Measurements from ENCODE around the gene GPR50.

The GPR50 gene

DNA sequence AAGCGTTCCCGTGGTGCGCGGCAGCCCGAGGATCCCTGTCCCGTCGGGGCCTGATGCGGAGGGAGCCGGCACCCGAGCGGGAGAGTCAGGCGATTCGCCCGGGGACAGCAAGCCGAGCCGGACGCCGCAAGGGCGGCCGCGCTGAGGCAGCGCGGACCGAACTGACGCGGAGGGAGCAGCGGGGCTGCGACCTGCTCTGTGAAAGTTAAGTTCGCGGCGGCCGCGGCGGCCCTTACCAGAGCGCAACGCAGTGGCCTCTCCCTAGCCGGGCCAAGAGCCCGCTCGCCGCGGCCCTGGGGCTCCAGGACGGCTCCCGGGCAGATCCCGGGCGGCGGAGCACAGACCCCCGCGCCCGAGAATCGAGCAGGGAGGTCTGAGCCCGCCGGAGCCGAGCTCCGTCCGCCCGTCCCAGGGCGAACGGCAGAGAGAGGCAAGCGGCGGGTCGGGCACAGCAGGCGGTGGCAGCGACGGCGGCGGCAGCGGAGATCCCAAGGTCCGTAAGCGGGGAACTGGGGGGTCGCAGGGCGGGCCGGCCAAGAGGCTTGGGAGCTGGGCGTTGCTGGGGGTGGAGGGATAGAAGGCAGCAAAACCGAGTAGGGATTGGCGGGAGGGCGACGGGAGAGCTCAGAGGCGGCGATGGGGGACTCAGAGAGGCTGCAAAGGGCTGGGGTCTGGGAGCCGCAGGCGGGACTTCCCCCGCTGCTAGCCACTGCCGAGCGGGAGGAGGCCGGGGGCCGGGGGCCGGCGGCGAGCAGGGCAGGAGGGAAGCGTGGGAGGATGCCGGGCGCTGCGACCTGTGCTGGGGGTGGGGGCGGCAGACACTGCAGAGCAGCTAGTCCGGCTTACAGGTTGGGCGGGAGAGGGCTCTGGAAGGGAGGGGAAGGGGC, 1.0 kb downstream of the GPR50 start:
- Histone ChIP-seq H3K9me3 (ENCODE audit: control insufficient read depth, low read length) (no peaks in the 10 kb centered on the region), H3K9ac (ENCODE audit: low read length) (no peak overlapping the region), H3K27me3 (ENCODE audit: control insufficient read depth, insufficient read depth, low read length) (peaks cover 17% of the 10 kb centered on the region), H3K36me3 (ENCODE audit: control insufficient read depth, insufficient read depth, low read length) (no peaks in the 10 kb centered on the region), H3K4me1 (ENCODE audit: control insufficient read depth, insufficient read depth, low read length) (no peaks in the 10 kb centered on the region), H3K4me3 (ENCODE audit: low read length) (no peak overlapping the region)

- Histone ChIP-seq H3K27me3 (ENCODE audit: control insufficient read depth, insufficient read depth, low read length) (peaks cover 17% of the 10 kb centered on the region), H3K36me3 (ENCODE audit: control insufficient read depth, insufficient read depth, low read length) (no peaks in the 10 kb centered on the region), H3K4me1 (ENCODE audit: control insufficient read depth, insufficient read depth, low read length) (no peaks in the 10 kb centered on the region), H3K9ac (ENCODE audit: low read length) (no peak overlapping the region), H3K9me3 (ENCODE audit: control insufficient read depth, low read length) (no peaks in the 10 kb centered on the region), H3K4me3 (ENCODE audit: low read length) (no peak overlapping the region)
Measured at GRCh38 chrX:151178746-151179145, 2.4 kb downstream of the GPR50 start.

DNA sequence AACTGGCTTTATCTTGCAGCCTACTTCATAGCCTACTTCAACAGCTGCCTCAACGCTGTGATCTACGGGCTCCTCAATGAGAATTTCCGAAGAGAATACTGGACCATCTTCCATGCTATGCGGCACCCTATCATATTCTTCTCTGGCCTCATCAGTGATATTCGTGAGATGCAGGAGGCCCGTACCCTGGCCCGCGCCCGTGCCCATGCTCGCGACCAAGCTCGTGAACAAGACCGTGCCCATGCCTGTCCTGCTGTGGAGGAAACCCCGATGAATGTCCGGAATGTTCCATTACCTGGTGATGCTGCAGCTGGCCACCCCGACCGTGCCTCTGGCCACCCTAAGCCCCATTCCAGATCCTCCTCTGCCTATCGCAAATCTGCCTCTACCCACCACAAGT, 4.0 kb downstream of the GPR50 start:
- Histone ChIP-seq H3K4me3 (ENCODE audit: low read length) (no peak overlapping the region), H3K36me3 (ENCODE audit: control insufficient read depth, insufficient read depth, low read length) (no peaks in the 10 kb centered on the region), H3K9ac (ENCODE audit: low read length) (no peak overlapping the region), H3K9me3 (ENCODE audit: control insufficient read depth, low read length) (no peaks in the 10 kb centered on the region), H3K27me3 (ENCODE audit: control insufficient read depth, insufficient read depth, low read length) (peaks cover 14% of the 10 kb centered on the region), H3K4me1 (ENCODE audit: control insufficient read depth, insufficient read depth, low read length) (no peaks in the 10 kb centered on the region)

- no peaks in the 10 kb centered on the region for H3K36me3 ChIP-seq (ENCODE audit: control insufficient read depth, insufficient read depth, low read length)
Measured at GRCh38 chrX:151181088-151181487, 4.7 kb downstream of the GPR50 start.

GRCh38 chrX:151183233-151183753, 6.9 kb downstream of the GPR50 start:
- H3K36me3 ChIP-seq (ENCODE audit: control insufficient read depth, insufficient read depth, low read length), result no peaks in the 10 kb centered on the region
- H3K4me3 ChIP-seq (ENCODE audit: low read length), result no peak overlapping the region
- no peaks in the 10 kb centered on the region for H3K4me1 ChIP-seq (ENCODE audit: control insufficient read depth, insufficient read depth, low read length)
- no peak overlapping the region for H3K9ac ChIP-seq (ENCODE audit: low read length)
- H3K9me3 ChIP-seq (ENCODE audit: control insufficient read depth, low read length), result no peaks in the 10 kb centered on the region
- no peaks in the 10 kb centered on the region for H3K27me3 ChIP-seq (ENCODE audit: control insufficient read depth, insufficient read depth, low read length)

More at GRCh38 chrX:151181088-151181487, 4.7 kb downstream of the GPR50 start:
- Histone ChIP-seq H3K4me3 (ENCODE audit: low read length) (no peak overlapping the region), H3K27me3 (ENCODE audit: control insufficient read depth, insufficient read depth, low read length) (peaks cover 8% of the 10 kb centered on the region), H3K9ac (ENCODE audit: low read length) (no peak overlapping the region), H3K9me3 (ENCODE audit: control insufficient read depth, low read length) (no peaks in the 10 kb centered on the region), H3K4me1 (ENCODE audit: control insufficient read depth, insufficient read depth, low read length) (no peaks in the 10 kb centered on the region)

DNA sequence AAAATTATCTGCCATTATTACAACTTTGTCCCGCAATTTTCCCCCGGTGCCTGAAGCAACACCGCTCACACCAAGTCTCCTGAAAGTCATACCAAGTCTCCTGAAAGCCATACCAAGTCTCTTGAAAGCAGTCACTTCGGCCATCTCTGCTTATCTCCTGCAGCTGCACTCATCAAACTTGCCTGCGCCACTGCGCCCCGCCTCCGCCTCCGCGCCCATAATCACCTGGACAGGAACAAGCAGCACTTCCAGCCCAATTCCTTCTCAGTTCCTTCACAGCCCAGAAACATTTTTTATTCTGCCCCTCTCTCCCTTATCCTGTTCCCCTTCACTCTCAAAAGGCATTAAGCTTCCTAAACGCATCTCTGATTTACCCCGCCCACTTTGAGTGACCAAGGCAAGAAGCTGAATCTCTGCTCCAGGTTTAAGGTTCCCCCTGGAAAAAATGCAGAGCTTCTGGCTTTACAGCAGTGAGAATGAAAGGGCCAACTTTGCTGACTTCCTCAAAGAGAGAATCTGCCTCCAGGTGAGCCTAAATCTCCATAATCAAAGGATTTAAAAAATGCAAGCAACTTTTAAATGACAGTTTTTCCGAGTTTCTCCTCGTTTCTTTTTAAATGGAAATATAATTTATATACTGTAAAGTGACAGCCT, 7.7 kb downstream of the GPR50 start:
- Histone ChIP-seq H3K4me1 (ENCODE audit: control insufficient read depth, insufficient read depth, low read length) (no peaks in the 10 kb centered on the region), H3K27me3 (ENCODE audit: control insufficient read depth, insufficient read depth, low read length) (no peaks in the 10 kb centered on the region), H3K9me3 (ENCODE audit: control insufficient read depth, low read length) (no peaks in the 10 kb centered on the region), H3K4me3 (ENCODE audit: low read length) (no peak overlapping the region), H3K36me3 (ENCODE audit: control insufficient read depth, insufficient read depth, low read length) (no peaks in the 10 kb centered on the region), H3K9ac (ENCODE audit: low read length) (no peak overlapping the region)

DNA sequence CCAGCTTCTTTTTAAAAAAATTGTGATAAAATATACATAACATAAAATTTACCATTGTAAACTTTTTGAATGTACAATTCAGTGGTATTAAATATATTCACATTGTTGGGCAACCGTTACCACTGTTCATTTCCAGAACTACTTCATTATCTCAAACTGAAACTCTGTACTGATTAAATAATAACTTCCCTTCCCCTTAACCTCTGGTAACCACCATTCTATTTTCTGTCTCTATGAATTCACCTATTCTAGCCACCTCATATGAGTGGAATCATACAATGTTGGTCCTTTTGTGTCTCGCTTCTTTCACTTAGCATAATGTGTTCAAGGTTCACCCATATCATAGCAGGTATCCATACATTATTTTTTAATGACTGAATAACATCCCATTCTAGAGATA, 8.3 kb downstream of the GPR50 start:
- H3K4me3 ChIP-seq (ENCODE audit: low read length), result no peak overlapping the region
- H3K9me3 ChIP-seq (ENCODE audit: control insufficient read depth, low read length), result no peaks in the 10 kb centered on the region
- H3K4me1 ChIP-seq (ENCODE audit: control insufficient read depth, insufficient read depth, low read length), result no peaks in the 10 kb centered on the region
- H3K27me3 ChIP-seq (ENCODE audit: control insufficient read depth, insufficient read depth, low read length), result no peaks in the 10 kb centered on the region
- H3K36me3 ChIP-seq (ENCODE audit: control insufficient read depth, insufficient read depth, low read length), result no peaks in the 10 kb centered on the region
- H3K9ac ChIP-seq (ENCODE audit: low read length), result no peak overlapping the region

- Histone ChIP-seq H3K36me3 (ENCODE audit: control insufficient read depth, insufficient read depth, low read length) (no peaks in the 10 kb centered on the region), H3K4me3 (ENCODE audit: low read length) (no peak overlapping the region), H3K27me3 (ENCODE audit: control insufficient read depth, insufficient read depth, low read length) (no peaks in the 10 kb centered on the region), H3K4me1 (ENCODE audit: control insufficient read depth, insufficient read depth, low read length) (no peaks in the 10 kb centered on the region), H3K9me3 (ENCODE audit: control insufficient read depth, low read length) (no peaks in the 10 kb centered on the region), H3K9ac (ENCODE audit: low read length) (no peak overlapping the region)
Measured at GRCh38 chrX:151206871-151207270, 30.5 kb downstream of the GPR50 start.

DNA sequence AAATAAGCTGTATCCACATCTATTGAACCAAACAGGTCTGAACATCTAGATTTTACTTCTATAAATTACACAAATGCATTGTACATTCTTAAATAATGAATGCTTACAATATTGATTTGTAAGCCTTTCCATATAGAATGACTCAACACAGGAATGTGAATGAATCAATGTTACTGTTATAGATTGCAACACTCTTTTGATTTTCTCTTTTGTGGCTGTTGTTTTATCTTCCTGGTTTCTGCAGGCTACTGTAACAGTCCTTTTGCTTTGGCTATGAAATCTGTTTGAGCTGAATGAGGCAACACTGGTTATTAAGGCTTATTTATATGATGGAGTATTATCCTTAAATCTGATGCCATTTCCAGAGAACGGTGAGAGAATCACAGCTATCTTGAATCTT, 49.5 kb downstream of the GPR50 start:
- H3K4me1 ChIP-seq (ENCODE audit: control insufficient read depth, insufficient read depth, low read length), result no peaks in the 10 kb centered on the region
- no peaks in the 10 kb centered on the region for H3K27me3 ChIP-seq (ENCODE audit: control insufficient read depth, insufficient read depth, low read length)
- no peak overlapping the region for H3K4me3 ChIP-seq (ENCODE audit: low read length)
- no peaks in the 10 kb centered on the region for H3K9me3 ChIP-seq (ENCODE audit: control insufficient read depth, low read length)
- no peak overlapping the region for H3K9ac ChIP-seq (ENCODE audit: low read length)
- H3K36me3 ChIP-seq (ENCODE audit: control insufficient read depth, insufficient read depth, low read length), result no peaks in the 10 kb centered on the region

- H3K4me1 ChIP-seq (ENCODE audit: control insufficient read depth, insufficient read depth, low read length), result no peaks in the 10 kb centered on the region
- no peaks in the 10 kb centered on the region for H3K27me3 ChIP-seq (ENCODE audit: control insufficient read depth, insufficient read depth, low read length)
- H3K9me3 ChIP-seq (ENCODE audit: control insufficient read depth, low read length), result no peaks in the 10 kb centered on the region
- no peak overlapping the region for H3K4me3 ChIP-seq (ENCODE audit: low read length)
- H3K36me3 ChIP-seq (ENCODE audit: control insufficient read depth, insufficient read depth, low read length), result no peaks in the 10 kb centered on the region
- no peak overlapping the region for H3K9ac ChIP-seq (ENCODE audit: low read length)
Measured at GRCh38 chrX:151226941-151227340, 50.6 kb downstream of the GPR50 start.

DNA sequence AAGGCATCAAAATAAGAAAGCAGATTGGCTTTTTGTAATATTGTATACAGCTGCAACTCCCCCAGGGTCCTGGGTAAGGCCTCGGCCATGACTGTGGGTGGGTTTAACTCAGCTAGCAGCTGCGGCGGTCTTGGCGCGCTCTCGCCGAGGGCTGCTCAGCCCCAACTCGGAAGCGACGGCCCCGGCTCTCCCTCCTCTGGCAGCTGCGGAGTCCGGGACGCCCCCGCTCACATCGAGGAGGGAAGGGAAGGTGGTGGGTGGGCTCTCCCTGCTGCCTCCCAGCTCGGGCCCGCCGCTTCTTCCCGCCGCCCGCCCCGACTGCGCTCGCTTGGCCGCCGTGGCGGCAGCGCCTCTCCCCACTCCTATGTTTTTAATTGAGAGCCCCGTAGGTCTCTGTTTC, 51.2 kb downstream of the GPR50 start:
- no peaks in the 10 kb centered on the region for H3K9me3 ChIP-seq (ENCODE audit: control insufficient read depth, low read length)
- no peaks in the 10 kb centered on the region for H3K36me3 ChIP-seq (ENCODE audit: control insufficient read depth, insufficient read depth, low read length)

DNA sequence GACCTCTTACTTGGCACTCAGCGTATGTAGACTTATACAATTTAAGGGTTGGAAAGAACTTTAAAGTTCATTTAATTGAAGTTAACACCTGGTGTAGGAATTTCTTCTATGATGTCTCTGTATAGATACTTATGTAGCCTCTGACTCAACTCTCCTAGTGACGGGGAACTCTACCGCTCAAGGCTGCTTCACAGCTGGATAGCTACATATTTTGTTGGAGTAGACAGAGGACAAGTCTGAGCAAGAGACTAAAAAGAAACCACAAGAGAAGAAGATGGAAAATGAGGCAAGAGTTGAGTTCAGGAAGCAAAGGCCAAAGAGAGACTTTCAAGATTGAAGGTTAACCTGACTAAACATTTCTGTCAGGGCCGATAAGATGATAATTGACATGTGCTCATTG, 52.6 kb downstream of the GPR50 start:
- Histone ChIP-seq H3K9ac (ENCODE audit: low read length) (no peak overlapping the region), H3K4me1 (ENCODE audit: control insufficient read depth, insufficient read depth, low read length) (no peaks in the 10 kb centered on the region), H3K36me3 (ENCODE audit: control insufficient read depth, insufficient read depth, low read length) (no peaks in the 10 kb centered on the region), H3K27me3 (ENCODE audit: control insufficient read depth, insufficient read depth, low read length) (no peaks in the 10 kb centered on the region), H3K4me3 (ENCODE audit: low read length) (no peak overlapping the region), H3K9me3 (ENCODE audit: control insufficient read depth, low read length) (no peaks in the 10 kb centered on the region)

More for the DNA sequence above, 51.2 kb downstream of the GPR50 start:
- no peaks in the 10 kb centered on the region for H3K27me3 ChIP-seq (ENCODE audit: control insufficient read depth, insufficient read depth, low read length)
- no peaks in the 10 kb centered on the region for H3K4me1 ChIP-seq (ENCODE audit: control insufficient read depth, insufficient read depth, low read length)
- no peak overlapping the region for H3K9ac ChIP-seq (ENCODE audit: low read length)
- H3K4me3 ChIP-seq (ENCODE audit: low read length), result no peak overlapping the region

All from mucosa of stomach (tissue), 1 donor.